Sigmoid colon (tissue), 4 donors: ENCODE results near the gene BRSK2.

Experiments
- CTCF ChIP-seq, 4 experiments: fragments of 450-650 bp in 3 of 4; fragments of 200-600 bp in 1 of 4; IDR thresholded peaks; one replicate each; pipeline ENCODE4 v1.5.1; 2016 to 2019; ENCODE audit warnings: antibody characterized with exemption in 4 of 4, mild to moderate bottlenecking in 3 of 4, moderate library complexity in 2 of 4
- POLR2A ChIP-seq, 2 donors: fragments of 450-650 bp; IDR thresholded peaks; one replicate each; pipeline ENCODE4 v1.6.1; 2016; ENCODE audit warnings: antibody characterized with exemption in 2 of 2, mild to moderate bottlenecking in 2 of 2, moderate library complexity in 2 of 2
- POLR2AphosphoS5 ChIP-seq, 4 donors: sonication (generic); formaldehyde crosslinking; IDR thresholded peaks; one replicate each; pipeline ENCODE4 v1.6.1; 2017; ENCODE audit warnings: antibody characterized with exemption in 4 of 4

GRCh38 chr11:1496091-1496760 is 106.5 kb downstream of the BRSK2 start:
- TF ChIP-seq CTCF (IDR thresholded peaks at IDR 0.05) (no peak), POLR2A (IDR thresholded peaks at IDR 0.05) (no peak), POLR2AphosphoS5 (IDR thresholded peaks at IDR 0.05) (no peak)
